Right atrium auricular region (tissue), 2 donors: ENCODE results near the gene LAMA2. TPM values are rescaled to one million over a fixed set of nuclear protein-coding genes. Genes with fewer than 3 reads are reported as not detected.

Source experiments
- DNase-seq: peaks from one replicate; pipeline ENCODE4 v3.0.0-alpha.2; 2019; ENCODE audit warnings: low spot score
- H3K27ac ChIP-seq, 2 donors: fragments of 200-600 bp; sonication (generic); 1 replicate in 1 of 2; 2 replicates in 1 of 2; pipeline ENCODE4 v1.5.1; 2016 to 2019
- H3K27me3 ChIP-seq, 2 donors: fragments of 200-600 bp; sonication (generic); one replicate each; pipeline versions ENCODE4 v1.5.1 to v1.6.0; 2017 to 2019
- H3K36me3 ChIP-seq: fragments of 200-600 bp; sonication (generic); one replicate; pipeline ENCODE4 v1.5.1; 2016
- H3K4me1 ChIP-seq, 2 donors: fragments of 200-600 bp; sonication (generic); one replicate each; pipeline versions ENCODE4 v1.5.1 to v1.6.0; 2017 to 2019
- H3K4me3 ChIP-seq, 2 donors: fragments of 200-600 bp; sonication (generic); 1 replicate in 1 of 2; 2 replicates in 1 of 2; pipeline ENCODE4 v1.5.1; 2017 to 2019; ENCODE audit warnings: mild to moderate bottlenecking in 1 of 2, moderate library complexity in 1 of 2
- H3K9me3 ChIP-seq, 2 donors: fragments of 200-600 bp; sonication (generic); one replicate each; pipeline ENCODE4 v1.5.1; 2019
- CTCF ChIP-seq, 2 donors: fragments of 200-600 bp; sonication (generic); IDR thresholded peaks; one replicate each; pipeline ENCODE4 v1.5.1; 2019; ENCODE audit warnings: antibody characterized with exemption in 2 of 2
- total RNA-seq, 2 donors: library from RNA; depleted of rRNA; stranded (reverse); fragments of >200 nt; gene quantifications; one replicate each; pipeline ENCODE4 v1.1.0, GENCODE V29; 2016

LAMA2 gene
- total RNA-seq, 2 donors from 2014 or later = 150 to 166 TPM

- no peaks in the 10 kb centered on the region for H3K9me3 ChIP-seq
- DNase-seq = no peak
- no peaks in the 10 kb centered on the region for H3K27me3 ChIP-seq
- H3K4me3 ChIP-seq = no peak overlapping the region
- H3K27ac ChIP-seq = no peak overlapping the region
- peaks cover 0 to 5% of the 10 kb centered on the region in 2 donors for H3K4me1 ChIP-seq
- peaks cover 59% of the 10 kb centered on the region for H3K36me3 ChIP-seq
- TF ChIP-seq CTCF (IDR thresholded peaks at IDR 0.05) = no peak
Measured at GRCh38 chr6:129317931-129318820, 435.2 kb downstream of the LAMA2 start.

- no peak for DNase-seq
- no peaks in the 10 kb centered on the region for H3K4me1 ChIP-seq
- H3K27ac ChIP-seq = no peak overlapping the region
- no peak overlapping the region for H3K4me3 ChIP-seq
- no peaks in the 10 kb centered on the region for H3K9me3 ChIP-seq
- H3K27me3 ChIP-seq = no peaks in the 10 kb centered on the region
- no peak for TF ChIP-seq CTCF (IDR thresholded peaks at IDR 0.05)
- H3K36me3 ChIP-seq = peaks cover 61% of the 10 kb centered on the region
Measured at GRCh38 chr6:129320892-129321291, 438.0 kb downstream of the LAMA2 start.

GRCh38 chr6:129321303-129321702 lies 438.4 kb downstream of the LAMA2 start:
- DNase-seq = no peak
- H3K4me3 ChIP-seq = no peak overlapping the region
- TF ChIP-seq CTCF (IDR thresholded peaks at IDR 0.05) = no peak
- H3K4me1 ChIP-seq = no peaks in the 10 kb centered on the region
- H3K27me3 ChIP-seq = no peaks in the 10 kb centered on the region
- H3K27ac ChIP-seq = no peak overlapping the region
- peaks cover 57% of the 10 kb centered on the region for H3K36me3 ChIP-seq
- no peaks in the 10 kb centered on the region for H3K9me3 ChIP-seq

GRCh38 chr6:129324345-129324744 lies 441.4 kb downstream of the LAMA2 start:
- Histone ChIP-seq H3K27ac (no peak overlapping the region), H3K9me3 (no peaks in the 10 kb centered on the region), H3K4me1 (no peaks in the 10 kb centered on the region), H3K36me3 (peaks cover 64% of the 10 kb centered on the region), H3K27me3 (no peaks in the 10 kb centered on the region), H3K4me3 (no peak overlapping the region)
- TF ChIP-seq CTCF (IDR thresholded peaks at IDR 0.05) = no peak
- no peak for DNase-seq

- peaks cover 40% of the 10 kb centered on the region for H3K36me3 ChIP-seq
Measured at GRCh38 chr6:129329678-129330077, 446.7 kb downstream of the LAMA2 start.

More at GRCh38 chr6:129329678-129330077, 446.7 kb downstream of the LAMA2 start:
- TF ChIP-seq CTCF (IDR thresholded peaks at IDR 0.05) = no peak
- Histone ChIP-seq H3K4me3 (no peak overlapping the region), H3K27ac (no peak overlapping the region), H3K9me3 (no peaks in the 10 kb centered on the region), H3K27me3 (no peaks in the 10 kb centered on the region), H3K4me1 (peaks cover 0 to 2% of the 10 kb centered on the region in 2 donors)
- no peak for DNase-seq
